NCI-H345 (cell line): ENCODE measurements around the gene ABHD16B.

ENCODE experiments used
- DNase-seq: peaks from one replicate; lab custom pipeline; 2025; lab: John Stamatoyannopoulos, UW

Gene ABHD16B

DNA sequence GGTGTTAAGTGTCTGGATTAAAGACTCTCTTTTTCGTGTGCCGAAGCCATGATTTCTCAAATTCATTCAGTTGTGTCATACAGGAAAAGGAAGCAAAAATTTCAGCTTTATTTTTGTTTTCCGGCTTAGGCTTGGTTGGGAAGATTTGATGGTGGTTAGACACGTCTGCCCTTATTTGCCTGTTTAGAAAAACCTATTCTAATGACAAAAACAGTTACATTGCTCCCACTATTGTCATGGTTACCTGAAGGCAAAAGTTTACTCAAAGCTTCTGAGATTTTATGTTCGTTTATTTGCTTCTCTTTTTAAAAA is 34.6 kb downstream of the ABHD16B start:
- DNase-seq, result no peak

GRCh38 chr20:63896264-63897105 is 35.2 kb downstream of the ABHD16B start:
- DNase-seq, result peak; percentile 54

GRCh38 chr20:63897978-63898561 is 36.8 kb downstream of the ABHD16B start:
- no peak for DNase-seq

DNA sequence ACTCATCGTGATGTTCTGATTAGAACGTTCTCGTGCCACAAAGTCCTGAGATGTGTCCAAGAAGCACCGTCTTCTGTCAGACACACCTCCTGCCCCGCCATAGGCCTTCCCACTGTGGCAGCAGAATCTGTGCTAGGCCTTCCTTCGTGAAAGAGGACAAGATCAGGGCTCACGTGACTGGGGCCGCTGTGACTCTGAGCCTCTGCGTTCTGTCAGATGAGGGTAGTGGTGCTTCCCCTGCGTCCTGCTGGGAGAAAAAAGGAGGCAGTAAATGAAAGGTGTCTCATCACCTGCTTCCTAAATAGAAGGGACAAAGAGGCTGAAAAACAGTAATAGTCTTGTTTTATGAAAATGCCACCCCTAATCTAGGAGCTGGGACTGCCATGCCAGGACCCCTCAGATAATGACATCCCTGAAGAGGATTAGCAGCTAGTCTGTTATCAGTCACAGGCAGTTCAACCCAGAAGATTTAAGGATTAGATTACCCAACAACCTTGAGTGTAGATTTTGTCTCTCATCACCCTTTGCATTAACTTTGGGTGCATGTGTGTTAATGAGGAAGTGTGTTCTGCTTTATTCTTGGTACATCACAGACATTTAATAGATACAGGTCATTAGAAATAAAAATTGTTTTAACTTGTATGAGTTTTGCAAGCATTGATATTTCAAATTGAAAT is 37.7 kb downstream of the ABHD16B start:
- DNase-seq, result no peak

GRCh38 chr20:63900413-63900812 is 39.1 kb downstream of the ABHD16B start:
- no peak for DNase-seq

DNA sequence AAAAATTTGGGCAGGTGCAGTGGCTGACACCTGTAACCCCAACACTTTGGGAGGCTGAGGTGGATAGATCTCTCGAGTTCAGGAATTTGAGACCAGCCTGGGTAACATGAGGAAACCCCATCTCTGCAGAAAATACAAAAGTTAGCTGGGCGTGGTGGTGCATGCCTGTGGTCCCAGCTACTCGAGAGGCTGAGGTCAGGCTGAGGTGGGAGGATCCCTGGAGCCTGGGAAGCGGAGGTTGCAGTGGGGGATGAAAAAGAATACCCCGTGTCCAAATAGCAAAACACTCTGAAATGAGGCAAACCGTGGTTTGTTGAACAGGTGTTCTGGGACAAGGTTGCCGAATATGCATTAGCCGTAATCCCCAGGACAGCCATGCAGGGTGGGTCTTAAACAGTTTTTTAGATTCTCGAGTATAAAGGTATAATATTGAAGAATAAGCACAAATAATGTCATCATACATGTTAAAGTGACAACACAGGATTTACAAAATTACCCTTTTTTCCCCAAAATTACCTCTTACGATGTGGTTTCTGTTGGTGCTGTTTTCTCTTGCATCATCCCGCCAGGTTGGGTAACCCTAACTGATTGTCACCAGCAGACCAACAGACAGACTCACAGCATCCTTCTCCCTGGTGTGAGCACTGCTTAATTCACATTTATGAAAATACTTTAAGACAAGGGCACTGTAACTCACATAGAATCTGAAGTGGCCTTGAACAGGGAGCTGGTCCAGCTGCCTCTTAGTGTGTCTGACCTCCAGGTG is 42.7 kb downstream of the ABHD16B start:
- no peak for DNase-seq

GRCh38 chr20:63908008-63908682 is 46.8 kb downstream of the ABHD16B start:
- DNase-seq, result no peak

DNA sequence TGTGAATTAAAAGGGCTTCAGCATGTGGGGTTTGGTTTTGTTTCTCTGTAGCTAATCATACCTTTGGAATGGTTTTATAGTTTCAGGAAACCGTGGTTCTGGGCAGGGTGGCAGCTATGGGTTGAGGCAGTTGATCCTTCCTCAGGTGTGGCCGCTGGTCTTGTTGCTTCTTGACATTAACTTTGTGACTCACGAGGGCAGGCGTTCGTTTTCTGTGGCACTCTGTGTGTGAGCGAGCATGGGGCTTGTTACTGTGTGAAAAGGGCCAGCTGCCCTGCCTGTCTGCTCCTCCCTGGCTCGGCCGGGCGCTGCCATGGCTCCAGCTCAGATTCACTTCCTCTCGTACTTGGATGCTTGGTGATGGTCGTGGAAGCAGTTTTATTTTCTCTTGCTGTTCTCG is 49.9 kb downstream of the ABHD16B start:
- no peak for DNase-seq
